Measurements from ENCODE around the gene AUTS2. TPM values are rescaled to one million over a fixed set of nuclear protein-coding genes. Genes with fewer than 3 reads are reported as not detected.

AUTS2 gene
- total and polyA plus RNA-seq, 2 of the 8 experiments (the other 6 are each of a cell fraction or from before 2014, with no cell fraction given), result 25.9 to 101 TPM

- TF ChIP-seq CHD7 (IDR thresholded peaks at IDR 0.05; ENCODE audit: insufficient replicate concordance, low read length) (no peak), KDM5A (IDR thresholded peaks at IDR 0.05; ENCODE audit: low read length) (no peak), CTBP2 (IDR thresholded peaks at IDR 0.05; ENCODE audit: borderline replicate concordance, insufficient read depth, insufficient read length, low read length) (no peak), SAP30 (IDR thresholded peaks at IDR 0.05; ENCODE audit: insufficient read depth, insufficient replicate concordance, low read length) (no peak), POLR2AphosphoS5 (IDR thresholded peaks at IDR 0.05; ENCODE audit: low read depth, low read length) (no peak)
Measured at GRCh38 chr7:70268179-70268578, 669.9 kb downstream of the AUTS2 start (continued).
